LNCAP (cell line): ENCODE results near the gene TXNL4A.

Source experiments
- TF ChIP-seq, protein P1 (sequence below): fragments of 450-650 bp; IDR thresholded peaks from 2 replicates; pipeline ENCODE4 v1.5.1; 2017; ENCODE audit warnings: mild to moderate bottlenecking

The TXNL4A gene

DNA sequence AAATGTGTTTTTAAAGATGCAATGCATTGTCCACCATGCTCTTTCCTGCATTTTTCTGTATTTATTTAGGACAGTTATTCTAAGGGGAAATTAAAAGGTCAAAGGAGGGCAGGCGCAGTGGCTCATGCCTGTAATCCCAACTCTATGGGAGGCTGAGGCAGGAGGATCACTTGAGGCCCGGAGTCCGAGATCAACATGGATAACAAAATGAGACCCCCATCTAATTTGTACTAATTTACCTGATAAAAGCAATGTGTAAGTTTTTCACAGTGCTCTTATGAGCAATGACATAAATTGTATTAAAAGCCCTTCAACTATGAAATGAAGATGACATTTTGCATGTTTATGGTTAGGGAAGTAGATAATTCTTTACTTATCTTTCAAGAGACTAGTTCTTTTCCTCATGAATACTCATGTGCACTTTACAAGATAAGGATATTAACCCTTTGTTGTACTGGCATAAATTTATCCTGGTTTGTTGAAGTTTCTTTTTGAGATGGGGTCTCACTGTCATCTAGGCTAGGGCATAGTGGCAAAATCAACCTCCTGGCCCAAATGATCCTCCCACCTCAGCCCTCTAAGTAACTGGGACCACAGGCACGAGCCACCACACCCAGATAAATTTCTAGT lies 14.2 kb downstream of the TXNL4A start:
- TF ChIP-seq, protein P1, sequence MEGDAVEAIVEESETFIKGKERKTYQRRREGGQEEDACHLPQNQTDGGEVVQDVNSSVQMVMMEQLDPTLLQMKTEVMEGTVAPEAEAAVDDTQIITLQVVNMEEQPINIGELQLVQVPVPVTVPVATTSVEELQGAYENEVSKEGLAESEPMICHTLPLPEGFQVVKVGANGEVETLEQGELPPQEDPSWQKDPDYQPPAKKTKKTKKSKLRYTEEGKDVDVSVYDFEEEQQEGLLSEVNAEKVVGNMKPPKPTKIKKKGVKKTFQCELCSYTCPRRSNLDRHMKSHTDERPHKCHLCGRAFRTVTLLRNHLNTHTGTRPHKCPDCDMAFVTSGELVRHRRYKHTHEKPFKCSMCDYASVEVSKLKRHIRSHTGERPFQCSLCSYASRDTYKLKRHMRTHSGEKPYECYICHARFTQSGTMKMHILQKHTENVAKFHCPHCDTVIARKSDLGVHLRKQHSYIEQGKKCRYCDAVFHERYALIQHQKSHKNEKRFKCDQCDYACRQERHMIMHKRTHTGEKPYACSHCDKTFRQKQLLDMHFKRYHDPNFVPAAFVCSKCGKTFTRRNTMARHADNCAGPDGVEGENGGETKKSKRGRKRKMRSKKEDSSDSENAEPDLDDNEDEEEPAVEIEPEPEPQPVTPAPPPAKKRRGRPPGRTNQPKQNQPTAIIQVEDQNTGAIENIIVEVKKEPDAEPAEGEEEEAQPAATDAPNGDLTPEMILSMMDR, result no peak

DNA sequence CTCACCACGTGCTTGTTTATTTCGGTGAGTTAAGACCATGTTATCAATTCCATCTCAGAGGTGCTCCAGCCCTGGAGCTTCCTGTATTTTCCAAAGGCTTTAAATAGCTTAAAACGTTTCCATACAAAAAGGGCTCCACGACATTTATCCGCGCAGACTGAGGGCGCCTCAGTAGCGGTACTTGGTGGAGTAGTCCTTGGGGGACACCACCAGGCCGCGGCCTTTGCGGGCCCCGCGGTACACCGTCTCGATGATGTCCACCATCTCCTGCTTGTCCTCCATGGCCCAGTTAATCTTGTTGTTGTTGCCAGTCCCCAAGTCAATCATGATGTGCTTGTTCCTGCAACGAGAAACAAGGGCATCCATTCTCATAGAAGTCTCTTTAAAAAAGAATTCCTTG lies 14.8 kb downstream of the TXNL4A start:
- TF ChIP-seq, protein P1, result no peak

DNA sequence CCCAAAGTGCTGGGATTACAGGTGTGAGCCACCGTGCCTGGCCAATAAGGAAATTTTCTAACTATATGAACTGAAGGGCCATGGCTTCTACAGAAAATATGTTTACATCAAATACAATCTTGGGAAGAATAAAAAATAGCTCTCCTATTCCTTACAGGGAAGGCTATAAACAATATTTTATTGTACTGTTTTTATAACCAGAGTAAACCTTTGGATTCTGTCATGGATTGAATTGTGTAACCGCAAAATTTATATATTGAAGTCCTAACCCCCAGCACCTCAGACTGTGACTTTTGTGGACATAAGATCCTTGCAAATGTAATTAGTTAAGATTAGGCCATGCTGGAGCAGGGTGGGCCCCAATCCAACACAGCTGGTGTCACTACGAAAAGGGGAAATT lies 15.6 kb downstream of the TXNL4A start:
- TF ChIP-seq, protein P1, result no peak

DNA sequence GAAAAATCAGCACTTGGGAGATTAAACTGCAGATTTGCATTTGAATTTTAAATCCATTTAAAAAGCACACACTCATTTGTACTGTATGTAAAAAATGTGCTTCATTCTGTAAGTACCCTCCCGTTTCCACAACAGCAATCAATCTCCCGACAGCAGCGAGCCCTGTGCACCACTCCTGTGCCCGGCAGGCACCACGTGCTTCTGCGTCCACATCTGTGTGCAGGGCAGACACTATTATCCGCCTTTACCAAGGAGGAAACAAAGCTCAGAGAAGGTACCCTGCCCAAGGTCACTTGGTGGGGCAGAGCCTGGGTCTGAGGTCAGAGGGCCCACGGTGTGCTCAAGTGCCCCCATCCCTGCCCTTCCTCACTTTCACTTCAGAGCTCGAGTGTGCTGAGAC lies 16.4 kb downstream of the TXNL4A start:
- TF ChIP-seq, protein P1, result no peak

DNA sequence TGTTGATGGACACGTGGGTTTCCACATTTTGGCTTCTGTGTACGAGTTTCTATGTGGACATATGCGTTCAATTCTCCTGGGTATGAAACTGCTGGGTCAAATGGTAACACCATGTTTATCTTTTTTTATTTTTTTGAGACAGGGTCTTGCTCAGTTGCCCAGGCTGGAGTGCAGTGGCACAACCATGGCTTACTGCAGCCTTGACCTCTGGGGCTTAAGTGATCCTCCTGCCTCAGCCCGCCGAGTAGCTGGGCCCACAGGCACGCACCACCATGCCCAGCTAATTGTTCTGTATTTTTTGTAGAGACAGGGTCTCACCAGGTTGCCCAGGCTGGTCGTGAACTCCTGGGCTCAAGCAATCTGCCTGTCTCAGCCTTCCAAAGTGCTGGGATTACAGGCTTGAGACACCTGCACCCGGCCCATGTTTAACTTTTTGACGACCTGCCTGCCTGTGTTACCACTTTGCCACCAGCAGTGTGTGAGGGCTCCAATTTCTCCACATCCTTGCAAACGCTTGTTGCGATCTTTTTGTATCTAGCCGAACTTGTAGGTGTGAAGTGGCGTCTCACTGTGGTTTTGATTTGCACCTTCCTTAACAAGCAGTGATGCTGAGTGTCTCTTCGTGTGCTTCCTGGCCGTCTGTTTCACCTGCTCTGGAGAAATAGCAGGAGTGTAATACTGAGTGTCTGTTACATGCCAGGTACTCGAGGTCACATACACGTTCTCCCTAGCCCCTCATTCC lies 17.0 kb downstream of the TXNL4A start:
- TF ChIP-seq, protein P1, result no peak

DNA sequence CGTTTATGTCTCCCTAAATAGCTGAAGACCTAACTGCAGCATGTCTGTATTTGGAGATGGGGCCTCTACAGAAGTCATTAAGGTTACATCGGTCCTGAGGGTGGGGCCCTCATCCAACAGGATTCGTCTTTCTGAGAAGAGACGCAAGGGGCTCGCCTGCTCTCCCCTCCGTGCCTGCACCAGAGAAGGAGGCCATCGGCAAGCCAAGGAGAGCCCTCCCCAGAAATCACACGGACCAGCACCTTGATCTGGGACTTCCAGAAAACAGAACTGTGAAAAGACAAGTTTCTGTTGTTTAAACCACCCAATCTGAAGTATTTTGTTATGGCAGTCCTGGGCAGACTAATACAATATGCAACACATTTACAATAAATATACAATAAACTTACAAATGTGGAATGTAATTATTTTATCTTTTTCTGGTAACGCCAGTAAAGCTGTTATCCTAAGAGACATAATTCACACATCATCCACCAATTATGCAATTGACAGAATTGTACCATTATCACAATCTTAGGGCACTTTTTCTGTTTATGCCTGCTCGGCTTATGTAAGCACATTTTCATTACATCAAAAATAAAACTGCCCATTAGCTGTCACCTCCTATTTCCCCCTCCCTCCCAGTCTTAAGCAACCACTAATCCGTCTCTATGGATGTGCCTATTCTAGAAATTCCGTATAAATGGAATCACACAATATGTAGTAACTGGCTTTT lies 17.8 kb downstream of the TXNL4A start:
- TF ChIP-seq, protein P1, result no peak

DNA sequence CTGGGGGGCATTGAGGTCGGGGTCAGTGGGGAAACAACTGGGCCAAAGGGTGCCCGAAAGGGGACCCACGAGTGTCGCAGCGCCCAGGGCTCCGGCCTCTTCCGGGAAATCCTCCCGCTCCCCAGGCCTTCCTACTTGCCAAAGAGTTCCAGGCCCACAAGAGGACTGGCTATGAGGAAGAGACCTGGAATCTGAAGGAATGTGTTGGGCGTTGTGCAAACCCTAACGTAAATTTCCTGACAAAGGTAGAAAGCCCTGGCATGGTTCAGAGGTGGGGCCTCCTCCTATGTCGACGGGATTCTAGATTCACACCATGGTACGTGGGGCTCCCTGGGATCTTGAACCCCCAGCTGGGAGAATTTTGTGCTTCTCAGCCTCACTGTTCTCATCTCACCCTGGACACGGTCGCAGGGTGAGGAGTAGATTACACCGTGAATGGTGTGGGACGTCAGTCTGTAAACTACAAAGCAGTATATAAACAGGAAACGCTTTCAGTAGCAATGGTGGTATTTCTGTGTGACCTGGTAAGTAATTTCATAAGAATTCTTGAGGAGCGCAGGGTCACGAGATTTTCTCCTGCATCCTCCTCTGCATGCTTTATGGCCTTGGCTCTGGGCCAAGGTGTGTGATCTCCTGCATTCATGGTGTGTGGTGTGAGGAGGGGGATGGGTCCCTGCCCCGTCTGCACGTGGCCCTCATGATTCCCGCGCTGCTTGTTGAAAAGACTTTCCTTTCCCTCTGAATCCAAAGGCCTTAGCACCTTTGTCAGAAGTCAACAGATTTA lies 23.1 kb downstream of the TXNL4A start:
- TF ChIP-seq, protein P1, result no peak
